GM19397 (cell line): Measurements from ENCODE around the gene PRKCD.
"Not testable (repeated sequence)": the region's sequence is repeated elsewhere in the genome, so short reads cannot be mapped to it uniquely, and the experiment has no call there.

Experiments
- ATAC-seq: cut with Tn5 transposase; IDR thresholded peaks from one replicate; pipeline ENCODE4 v1.9.1; 2021; ENCODE audit warnings: mild to moderate bottlenecking, moderate library complexity; ENCODE audit not compliant: unreplicated experiment

The PRKCD gene

DNA sequence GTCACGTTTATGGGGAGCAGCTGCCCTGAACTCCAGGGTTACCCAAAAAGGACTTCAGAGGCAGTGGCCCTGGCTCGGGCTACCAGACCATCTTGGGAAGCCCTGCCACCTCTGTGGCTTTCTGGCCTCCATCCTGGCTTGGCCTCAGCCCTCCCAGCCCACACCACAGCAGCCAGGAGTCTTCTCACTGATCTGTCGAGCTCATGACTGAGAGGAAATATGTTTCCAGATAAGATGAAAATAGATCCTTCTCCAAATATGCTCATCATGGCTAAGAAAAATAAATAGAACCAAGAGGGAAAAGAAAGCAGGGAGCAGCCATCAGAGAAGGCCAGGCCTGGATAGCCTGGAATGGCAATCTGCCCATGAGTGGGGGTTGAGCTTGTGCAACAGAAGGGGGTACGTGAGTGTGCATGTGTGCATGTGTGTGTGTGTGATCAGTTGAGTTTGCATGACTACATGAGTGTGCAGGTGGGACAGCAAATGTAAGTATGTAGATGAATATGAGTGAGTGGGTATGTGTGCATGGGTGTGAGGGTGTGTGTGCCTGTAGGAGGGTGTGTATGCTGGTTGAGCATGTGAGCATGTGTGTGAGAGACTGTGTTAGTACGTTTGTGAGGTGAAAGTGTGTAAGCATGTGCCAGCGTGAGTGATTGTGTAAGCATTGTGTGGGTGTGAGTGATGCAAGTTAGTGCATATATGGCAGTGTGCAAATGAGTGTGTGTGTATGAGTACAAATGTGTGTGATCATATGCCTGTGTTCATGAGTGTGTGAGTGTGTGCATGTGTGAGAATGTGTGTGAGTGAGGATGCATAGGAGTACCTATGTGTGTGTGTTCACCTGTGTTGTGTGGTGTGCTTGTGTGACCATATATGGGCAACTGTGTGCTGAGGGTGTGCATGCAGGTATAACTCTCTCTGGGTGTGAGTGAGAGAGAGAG is 20.8 kb upstream of the PRKCD start:
- ATAC-seq = no peak

DNA sequence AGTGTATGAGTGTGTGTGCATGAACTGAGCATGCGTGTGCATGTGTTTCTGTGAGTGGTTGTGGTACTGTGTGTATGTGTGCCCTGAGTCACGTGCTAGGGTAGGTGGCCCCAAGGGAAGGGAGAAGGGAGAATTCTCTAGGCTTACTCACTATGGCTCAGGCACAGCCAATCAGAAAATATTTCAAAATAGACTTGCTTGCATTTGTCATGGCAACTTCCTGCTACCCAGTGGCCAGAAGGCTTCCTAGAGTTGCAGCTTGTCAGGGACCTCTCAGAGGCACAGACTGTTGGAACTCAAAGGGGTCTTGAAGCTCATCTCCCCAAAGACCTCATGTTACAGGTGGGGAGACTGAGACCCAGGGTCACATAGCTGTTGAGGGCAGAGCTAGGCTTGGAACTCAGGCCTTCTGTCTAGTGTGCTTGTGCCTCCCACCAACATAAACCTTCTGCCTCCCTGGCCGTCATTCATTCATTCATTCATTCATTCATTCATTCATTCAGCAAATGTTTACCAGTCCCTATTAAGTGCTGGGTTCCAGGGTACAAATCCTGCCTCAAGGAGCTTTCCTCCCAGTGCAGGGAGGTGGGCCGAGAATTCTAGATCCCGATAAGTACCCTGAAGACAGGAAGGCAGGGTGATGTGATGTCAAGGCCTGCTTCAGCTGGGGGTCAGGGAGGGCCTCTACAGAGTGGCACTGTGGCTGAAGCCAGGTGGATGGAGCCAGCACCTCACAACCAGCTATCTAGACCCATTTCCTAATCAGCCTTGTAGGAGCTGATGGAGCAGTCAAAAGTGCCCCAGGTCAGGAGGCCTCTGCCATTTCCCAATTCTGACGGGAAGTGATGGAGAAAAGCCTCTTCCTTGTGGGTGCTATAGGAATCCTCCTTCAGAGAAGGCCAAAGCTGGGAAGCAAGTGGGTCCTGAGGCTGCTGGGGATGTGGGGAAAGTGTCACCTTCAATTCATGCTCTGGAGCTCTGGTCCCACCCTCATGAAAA is 19.9 kb upstream of the PRKCD start:
- no peak for ATAC-seq

DNA sequence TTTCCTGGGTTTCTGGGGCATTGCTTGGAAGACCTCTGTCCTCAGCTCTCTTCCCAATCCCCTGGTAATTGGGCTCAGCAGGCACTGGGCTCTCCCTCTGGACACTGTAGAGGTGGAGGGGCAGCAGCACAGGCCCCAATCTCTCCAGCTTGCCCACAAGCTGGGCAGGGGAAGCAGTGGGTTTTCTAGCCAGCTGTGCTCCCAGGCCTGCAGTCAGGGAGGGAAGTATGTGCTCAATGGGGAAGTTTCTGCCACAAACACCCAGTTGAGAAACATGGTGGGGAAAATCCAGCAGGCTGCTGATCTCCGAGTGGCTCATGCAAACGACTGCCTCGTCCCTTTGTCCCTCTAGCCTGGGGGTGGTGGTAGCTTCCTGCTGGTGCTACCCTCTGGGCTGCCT is 18.0 kb upstream of the PRKCD start:
- no peak for ATAC-seq

DNA sequence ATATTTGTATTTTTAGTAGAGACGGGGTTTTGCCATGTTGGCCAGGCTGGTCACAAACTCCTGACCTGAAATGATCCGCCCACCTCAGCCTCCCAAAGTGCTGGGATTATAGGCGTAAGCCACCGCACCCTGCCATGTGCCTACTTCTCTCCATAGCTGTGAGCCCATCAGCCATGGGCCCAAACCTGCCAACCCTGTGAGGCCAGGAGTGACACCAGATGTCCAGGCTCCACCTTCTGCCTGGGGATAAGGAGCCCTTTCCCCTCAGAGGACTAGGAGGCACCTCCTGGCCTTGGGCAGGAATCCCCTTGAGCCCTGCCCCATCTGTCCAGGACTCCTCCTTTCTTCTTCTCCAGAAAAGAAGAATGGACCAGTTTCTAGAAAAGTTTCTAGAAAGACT is 16.6 kb upstream of the PRKCD start:
- ATAC-seq = no peak

DNA sequence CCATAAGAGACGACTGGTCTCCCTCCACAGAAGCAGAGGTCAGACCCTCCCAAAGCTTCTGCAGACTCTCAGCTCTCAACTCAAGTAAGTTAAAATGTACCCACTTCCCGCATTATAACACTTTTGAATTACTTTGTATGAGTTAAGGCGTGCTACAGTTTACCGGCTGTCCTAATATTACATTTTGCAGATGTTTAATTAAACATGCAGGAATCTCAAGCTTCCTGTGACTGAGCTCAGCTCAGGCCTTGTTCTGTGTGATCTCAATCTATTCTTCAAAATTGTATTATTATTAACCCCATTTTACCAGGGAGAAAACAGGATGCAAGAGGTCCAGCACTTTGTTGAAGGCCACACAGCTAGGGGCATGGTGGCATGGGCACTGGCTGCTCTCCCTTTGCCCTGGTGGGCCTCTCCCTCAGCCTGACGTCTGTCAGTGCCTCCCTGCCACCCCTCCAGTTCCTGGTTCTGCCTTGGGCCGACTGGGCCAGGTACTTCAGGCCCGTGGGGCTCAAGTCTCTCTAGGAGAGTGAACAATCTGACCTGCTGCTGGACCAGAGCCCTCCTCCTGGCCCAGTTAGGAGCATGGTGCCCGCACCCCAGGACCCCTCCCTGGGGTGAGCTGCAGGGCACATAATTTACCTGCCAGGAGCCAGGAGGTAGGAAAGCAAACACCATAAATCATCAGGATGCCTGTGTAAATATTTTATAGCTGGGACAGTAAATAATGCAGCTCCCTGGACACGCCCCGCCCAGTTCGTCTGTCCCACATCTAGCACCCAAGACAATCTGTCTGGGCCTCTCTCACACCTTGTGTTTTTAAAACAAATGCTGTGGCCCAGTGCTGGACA is 15.9 kb upstream of the PRKCD start:
- ATAC-seq = no peak

DNA sequence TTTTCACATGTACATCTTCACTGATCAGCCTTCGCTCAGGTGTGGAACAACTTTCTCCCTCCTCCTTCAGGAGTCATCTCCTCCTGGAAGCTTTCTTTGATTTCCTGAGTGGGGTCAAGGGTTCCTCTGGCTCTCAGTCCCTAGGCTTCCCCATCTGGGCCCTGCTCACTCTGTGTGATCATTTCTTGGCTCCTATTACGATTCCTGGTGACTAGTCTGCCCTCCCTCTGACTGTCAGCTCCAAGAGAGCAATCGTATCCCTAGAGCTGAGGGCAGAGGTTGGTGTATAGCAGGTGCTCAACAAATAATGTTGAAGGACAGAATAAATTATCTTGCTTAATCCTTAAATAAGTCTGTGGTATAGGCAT is 15.3 kb upstream of the PRKCD start:
- no peak for ATAC-seq

DNA sequence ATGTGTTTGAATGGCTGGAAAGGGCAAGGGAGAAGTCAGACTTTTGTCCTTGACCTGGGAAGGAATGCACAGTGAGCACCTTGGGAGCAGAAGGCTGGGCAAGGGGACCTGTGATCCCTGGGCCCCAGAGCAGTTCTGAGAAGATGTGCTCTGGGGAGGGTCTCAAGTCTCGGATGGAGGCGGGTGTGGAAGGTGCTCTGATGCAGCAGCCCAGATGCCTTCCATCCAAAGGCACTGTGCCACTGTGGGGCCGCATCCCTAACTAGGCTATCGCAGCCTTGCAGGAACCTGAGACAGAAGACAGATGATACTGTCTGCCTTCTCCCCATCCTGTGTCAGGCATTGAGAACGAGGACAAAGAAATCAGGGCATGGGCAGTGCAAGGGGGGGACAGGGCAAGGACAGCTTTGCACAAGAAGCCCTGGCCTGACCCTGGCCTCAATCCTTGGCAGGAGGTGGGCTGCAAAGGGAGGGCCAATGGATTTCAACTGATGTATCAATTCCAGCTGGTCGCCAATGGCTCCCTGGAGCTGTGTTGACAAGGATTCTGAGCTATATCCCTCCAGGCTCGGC is 14.6 kb upstream of the PRKCD start:
- no peak for ATAC-seq

DNA sequence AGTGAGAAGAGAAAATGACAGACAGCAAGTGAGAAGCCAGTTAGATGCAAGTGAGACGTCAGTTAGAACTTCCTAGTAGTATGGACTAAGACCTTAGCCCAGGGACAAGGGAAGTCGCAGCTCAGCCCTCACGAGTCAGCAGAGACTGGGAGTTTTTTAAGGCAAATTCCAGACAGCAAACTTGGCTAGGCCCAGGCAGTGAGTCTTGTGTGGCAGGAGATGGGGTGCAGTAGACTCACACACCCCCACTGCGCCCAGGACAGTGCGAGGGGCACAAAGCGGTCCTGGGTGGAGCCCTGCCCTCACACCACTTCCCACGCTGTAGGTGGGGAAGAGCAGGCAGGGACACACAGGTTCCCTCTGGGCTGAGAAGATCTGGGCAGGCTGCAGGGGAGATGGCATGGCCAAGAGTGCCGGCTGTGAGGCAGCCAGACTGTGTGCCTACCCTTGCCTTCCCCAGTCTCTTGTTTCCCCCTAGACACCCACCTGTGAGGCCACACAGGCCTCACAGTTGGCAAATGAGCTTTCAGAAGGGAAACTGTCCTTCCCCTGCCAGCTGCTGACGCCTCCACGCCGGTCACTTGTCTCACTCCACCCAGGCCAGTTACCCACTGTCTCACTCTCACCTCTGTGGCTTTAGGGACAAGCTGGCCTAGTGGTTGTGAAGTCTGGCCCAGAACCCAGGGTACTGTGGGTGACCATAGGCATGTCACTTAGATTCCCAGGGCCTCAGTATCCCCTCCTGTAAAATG is 13.7 kb upstream of the PRKCD start:
- no peak for ATAC-seq

DNA sequence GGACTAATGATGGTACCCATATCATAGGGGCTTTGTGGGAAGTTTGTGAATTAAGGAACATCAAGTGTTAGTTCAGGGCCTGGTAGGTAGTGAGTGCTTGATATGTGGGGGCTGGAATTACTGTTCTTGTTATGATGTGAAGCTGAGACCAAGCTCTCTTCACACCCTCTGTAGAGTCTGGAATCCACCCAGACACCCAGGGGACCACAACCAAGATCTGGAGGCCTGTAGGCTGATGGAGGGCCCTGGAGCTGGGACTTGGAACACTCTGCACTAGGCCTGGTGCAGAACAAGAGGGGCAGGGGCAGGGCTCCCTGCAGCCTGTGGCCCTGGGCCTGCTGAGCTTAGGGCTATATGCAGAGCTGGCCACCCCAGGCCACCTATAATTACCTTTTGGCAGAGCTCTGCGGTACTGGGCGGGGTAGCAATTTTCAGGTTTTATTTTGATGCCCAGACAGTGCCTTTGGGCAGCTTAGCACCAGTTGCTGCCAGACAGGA is 13.1 kb upstream of the PRKCD start:
- ATAC-seq = no peak

DNA sequence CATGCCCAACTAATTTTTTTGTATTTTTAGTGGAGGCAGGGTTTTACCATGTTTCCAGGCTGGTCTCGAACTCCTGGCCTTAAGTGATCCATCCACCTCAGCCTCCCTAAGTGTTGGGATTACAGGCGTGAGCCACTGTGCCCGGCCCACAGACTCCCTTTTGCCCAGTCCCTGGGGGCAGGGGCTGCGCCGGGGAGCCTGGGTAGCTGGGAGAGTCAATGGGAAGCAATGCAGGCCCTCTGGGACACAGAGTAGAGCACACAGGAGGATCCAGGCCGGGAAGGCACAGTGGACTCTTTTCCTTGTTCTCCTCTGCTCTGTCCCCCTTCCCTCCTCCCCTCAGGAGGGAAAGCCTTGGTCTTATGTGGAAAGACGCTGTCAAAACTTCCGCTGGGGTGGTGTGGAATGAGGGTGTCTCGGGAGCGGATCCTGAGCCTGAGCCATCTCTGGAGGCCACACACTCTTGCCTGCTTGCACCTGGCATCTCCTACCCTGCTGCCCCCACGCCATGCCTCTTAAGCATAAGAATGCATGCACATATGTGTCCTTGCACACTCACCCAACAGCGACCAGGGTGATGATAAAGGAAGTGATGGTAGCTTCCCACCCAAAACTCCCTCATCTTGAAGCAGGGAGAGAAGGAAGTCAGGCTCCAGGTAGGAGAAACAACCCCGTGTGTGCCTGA is 11.9 kb upstream of the PRKCD start:
- ATAC-seq = no peak

DNA sequence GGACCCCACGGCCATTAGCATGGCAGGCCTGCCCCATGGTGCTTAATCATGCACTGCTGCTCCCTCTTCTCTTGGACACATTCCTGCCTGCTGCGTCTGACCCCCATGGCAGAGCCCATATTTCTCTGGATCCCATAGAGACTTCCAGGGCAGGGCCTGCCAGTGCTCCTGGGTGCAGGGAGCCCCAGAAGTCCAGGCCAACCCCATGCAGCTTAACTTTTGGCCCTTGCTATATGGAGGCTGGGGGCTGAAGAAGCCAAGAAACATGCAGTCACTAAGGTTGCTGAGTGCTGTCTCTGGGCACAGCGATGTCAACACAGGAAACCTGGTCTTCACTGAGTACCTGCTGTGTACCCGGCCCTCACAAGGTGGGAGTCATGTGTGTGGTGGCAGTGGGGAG is 11.3 kb upstream of the PRKCD start:
- ATAC-seq = no peak

DNA sequence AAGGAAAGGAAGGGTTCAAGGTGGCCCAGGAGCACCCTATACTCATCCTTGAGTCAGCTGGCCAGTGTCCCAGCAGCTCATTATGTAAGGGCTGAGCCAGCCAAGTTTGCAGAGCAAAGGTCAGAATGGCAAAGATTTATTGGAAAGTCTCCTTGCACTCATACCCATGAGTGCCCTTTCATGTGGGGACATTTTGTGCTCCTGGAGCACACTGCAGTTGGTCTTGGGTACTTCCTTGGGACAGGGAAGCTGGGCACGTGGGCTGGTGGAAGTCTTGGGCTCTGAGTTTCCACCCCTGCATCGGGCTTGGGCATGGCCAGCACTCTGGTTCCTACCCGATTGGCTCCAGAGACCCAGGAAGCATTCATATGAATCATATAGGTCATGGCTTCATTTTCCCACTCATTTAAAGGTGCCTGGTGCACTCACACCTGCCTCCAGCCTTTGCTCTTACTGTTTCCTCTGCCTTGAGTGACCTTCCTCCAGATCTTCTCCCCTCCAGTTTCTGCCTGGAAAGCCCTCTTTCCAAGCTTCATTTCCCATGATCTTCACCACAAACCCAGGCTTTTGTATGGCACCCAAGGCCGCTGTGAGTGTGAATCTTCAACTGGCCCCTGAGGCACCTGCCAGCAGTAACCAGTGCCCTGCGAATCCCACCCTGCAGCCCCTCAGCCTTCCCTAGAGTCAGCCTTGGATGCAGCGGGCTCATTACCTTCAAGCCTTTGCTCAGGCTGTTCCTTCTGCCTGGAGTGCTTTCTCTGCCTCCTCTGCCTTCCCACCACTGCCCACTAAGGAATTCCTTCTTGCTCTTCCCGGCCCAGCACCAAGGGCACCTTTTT is 10.5 kb upstream of the PRKCD start:
- no peak for ATAC-seq

DNA sequence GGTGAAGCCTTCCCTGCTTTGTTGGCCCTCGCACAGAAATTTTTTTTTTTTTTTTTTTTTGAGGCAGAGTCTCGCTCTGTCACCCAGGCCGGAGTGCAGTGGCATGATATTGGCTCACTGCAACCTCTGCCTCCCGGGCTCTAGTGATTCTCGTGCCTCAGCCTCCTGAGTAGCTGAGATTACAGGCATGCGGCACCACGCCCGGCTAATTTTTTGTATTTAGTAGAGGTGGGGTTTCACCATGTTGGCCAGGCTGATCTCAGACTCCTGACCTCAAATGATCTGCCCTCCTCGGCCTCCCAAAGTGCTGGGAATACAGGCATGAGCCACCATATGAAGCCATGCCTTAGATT is 9.9 kb upstream of the PRKCD start:
- not testable (repeated sequence) for ATAC-seq

DNA sequence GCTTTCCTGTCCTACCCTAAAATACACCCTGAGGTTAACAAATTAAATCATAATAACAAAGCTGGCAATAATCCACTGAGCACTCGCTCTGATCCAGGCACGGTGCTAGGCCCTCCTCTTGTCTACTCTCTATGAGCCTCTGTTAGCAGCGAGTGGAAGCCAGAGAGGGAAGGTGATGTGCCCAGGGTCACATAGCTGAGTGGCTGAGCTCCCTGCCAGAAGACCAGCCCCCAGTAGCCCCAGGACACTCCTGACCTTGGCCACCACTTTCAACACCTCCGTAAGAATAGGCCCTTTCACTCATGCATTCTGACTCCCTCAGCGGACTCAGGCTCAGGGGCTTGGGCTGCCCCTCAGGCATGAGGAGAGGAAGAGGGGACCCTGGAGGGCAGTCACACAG is 9.5 kb upstream of the PRKCD start:
- no peak for ATAC-seq

DNA sequence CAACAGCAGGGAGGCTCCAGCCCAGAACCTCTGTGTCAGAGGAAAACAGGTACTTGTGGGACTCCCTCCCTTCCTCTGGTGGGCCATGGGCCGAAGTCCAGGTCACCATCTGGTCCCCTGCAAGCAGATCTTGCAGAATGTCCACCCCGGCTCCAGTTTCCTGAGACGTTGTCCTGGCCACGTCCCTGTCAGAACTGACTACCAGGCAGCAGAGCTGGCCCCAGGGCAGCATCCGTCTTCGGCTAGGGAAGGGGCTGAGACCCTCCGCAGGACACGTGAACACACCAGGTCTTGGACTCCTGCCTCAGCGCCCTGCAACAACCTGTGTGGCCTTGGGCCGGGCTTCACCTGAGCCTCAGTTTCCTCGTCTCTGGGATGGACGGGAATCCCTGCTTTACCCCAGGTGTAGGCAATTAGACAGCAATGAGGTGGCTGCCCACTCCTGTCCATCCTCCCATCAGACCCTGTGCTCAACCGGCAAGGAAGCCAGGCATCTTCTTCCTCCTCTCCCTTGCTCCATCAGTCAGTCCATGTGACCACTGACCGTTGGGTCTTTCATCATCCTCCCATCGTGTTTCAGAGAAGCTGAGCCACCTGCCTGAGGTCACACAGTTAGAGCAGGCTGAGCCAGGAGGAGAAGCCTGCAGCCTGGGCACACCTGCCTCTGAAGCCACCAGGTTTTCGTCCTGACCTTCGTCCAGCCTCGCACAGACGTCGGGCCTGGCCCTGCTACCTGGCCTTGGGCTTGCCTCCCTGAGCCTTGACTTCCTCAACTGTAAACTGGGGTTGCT is 8.9 kb upstream of the PRKCD start:
- ATAC-seq = no peak

DNA sequence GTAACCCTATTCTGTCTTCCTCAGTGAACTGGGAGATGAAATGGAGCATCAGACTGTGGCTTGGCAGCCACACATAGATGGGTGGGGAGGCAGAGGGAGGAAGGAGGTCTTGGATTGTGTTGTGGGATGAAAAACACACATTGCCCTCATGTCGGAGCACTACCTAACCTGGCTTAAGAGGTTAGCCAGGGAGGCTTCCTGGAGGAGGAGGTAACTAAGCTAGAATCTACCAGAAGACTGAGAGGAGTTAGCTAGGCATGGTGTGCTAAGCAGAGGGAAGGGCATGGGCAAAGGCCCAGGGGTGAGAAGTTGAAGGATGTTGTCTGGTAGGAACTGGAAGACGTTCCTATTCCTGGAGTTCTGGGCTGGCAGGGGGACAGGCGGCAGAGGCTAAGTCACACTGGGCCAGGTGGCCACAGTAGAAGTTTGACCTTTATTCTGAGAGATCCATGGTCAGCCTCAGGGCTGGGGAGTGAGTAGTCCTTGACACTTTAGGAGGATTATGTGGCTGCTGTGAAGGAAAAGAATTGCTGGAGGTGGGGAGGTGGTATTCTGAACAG is 7.7 kb upstream of the PRKCD start:
- no peak for ATAC-seq

DNA sequence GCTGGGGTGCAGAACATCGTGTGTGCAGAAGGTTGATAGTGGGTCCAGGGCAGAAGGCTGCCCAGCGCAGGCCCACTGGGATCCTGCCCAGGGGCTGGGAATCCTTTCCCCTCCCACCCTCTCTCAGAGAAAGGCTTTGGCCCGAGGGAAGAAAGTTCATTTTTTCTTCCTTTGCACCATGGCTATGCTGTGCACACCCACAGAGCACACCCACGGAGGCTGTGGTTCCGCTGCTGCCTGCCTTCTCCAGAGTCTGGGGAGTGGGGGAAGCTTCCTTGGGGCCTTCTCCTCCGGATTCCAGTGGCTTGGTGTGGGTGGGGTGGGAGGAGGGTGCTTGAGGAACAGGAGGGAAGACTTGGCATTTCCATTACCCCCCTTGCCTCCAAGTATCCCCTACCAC is 7.0 kb upstream of the PRKCD start:
- no peak for ATAC-seq
